Measurements from ENCODE around the gene IRAK2. TPM values are rescaled to one million over a fixed set of nuclear protein-coding genes. Genes with fewer than 3 reads are reported as not detected.

IRAK2 gene
- polyA plus RNA-seq, 3 donors: 0.78 to 2.0 (median 1.5) TPM

DNA sequence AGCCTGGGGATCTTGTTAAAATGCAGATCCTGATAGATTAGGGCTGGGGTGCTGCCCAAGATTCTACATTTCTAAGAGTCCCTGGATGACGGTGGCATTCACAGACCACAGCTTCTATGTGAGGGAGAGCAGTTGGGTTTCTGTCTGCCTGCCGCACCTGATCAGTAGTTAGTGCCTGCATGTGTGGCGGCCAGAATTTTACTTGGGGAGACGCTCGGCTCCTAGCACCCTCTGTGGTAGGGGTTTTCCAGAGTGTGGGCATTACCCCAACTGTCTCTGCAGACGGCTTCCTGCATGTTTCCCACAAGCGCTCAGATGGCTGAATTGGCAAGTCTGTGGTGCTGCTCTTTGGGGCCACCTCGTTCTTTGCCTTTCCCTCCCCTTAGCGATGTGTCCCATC, 119.8 kb downstream of the IRAK2 start:
- H3K27ac ChIP-seq (ENCODE audit: low read depth in 1 of 2, low read length in 2 of 2): no peak overlapping the region
- no peak overlapping the region for H3K4me3 ChIP-seq (replicated peaks in 1 of 3; ENCODE audit: low read depth in 2 of 3, low read length in 3 of 3)
- no peak overlapping the region for H2AFZ ChIP-seq (ENCODE audit: insufficient read depth, low read depth, low read length, poor library complexity, severe bottlenecking)
- H4K20me1 ChIP-seq (ENCODE audit: insufficient read depth, low read length): peaks cover 9% of the 10 kb centered on the region
- no peak overlapping the region for H3K4me2 ChIP-seq (replicated peaks; ENCODE audit: extremely low read depth, low read length, poor library complexity, severe bottlenecking)
- intact Hi-C loops (cut with micrococcal nuclease): no loop called here
- peaks cover 82 to 84% of the 10 kb centered on the region in 2 donors for H3K36me3 Mint-ChIP-seq
- H3K4me1 ChIP-seq (ENCODE audit: control insufficient read depth in 1 of 2, insufficient read depth in 2 of 2, low read length in 2 of 2): no peaks in the 10 kb centered on the region
- no peaks in the 10 kb centered on the region for H3K79me2 ChIP-seq (ENCODE audit: insufficient read depth, low read length)
- no peaks in the 10 kb centered on the region for H3K27me3 Mint-ChIP-seq (ENCODE audit: low read depth in 3 of 3)
- H3K4me3 Mint-ChIP-seq: no peak overlapping the region
- H3K9me3 Mint-ChIP-seq: no peaks in the 10 kb centered on the region
- WGBS (ENCODE audit: insufficient coverage): 10% methylated on average over 8 of the region's 9 CpGs
- H3K9me3 ChIP-seq (replicated peaks in 1 of 2; ENCODE audit: control insufficient read depth in 1 of 2, insufficient read depth in 1 of 2, low read length in 2 of 2): no peaks in the 10 kb centered on the region
- H3K36me3 ChIP-seq (replicated peaks in 1 of 2; ENCODE audit: control insufficient read depth in 1 of 2, insufficient read depth in 2 of 2, low read length in 2 of 2): peaks cover 61 to 85% of the 10 kb centered on the region in 2 donors
- no peak overlapping the region for H3K9ac ChIP-seq (ENCODE audit: insufficient read depth, low read length, poor library complexity, severe bottlenecking)
- no peaks in the 10 kb centered on the region for H3K27me3 ChIP-seq (ENCODE audit: control insufficient read depth in 2 of 2, insufficient read depth in 2 of 2, low read length in 2 of 2)
- DNase-seq: peak in 1 of 3 donors; percentile 36
- no peak for TF ChIP-seq CTCF (IDR thresholded peaks at IDR 0.05)
- H3K4me1 Mint-ChIP-seq: peaks cover 3% of the 10 kb centered on the region
- H3K27ac Mint-ChIP-seq: peak overlapping the region in 2 of 7 donors; percentile 36 to 83

GRCh38 chr3:10285272-10286132, 120.8 kb downstream of the IRAK2 start:
- no peak for TF ChIP-seq CTCF (IDR thresholded peaks at IDR 0.05)
- Histone ChIP-seq H3K9ac (ENCODE audit: insufficient read depth, low read length, poor library complexity, severe bottlenecking) (no peak overlapping the region), H3K4me2 (replicated peaks; ENCODE audit: extremely low read depth, low read length, poor library complexity, severe bottlenecking) (no peak overlapping the region), H4K20me1 (ENCODE audit: insufficient read depth, low read length) (peaks cover under 1% of the 10 kb centered on the region), H2AFZ (ENCODE audit: insufficient read depth, low read depth, low read length, poor library complexity, severe bottlenecking) (no peak overlapping the region), H3K79me2 (ENCODE audit: insufficient read depth, low read length) (no peaks in the 10 kb centered on the region), H3K4me1 (ENCODE audit: control insufficient read depth in 1 of 2, insufficient read depth in 2 of 2, low read length in 2 of 2) (no peaks in the 10 kb centered on the region), H3K27me3 (ENCODE audit: control insufficient read depth in 2 of 2, insufficient read depth in 2 of 2, low read length in 2 of 2) (no peaks in the 10 kb centered on the region), H3K9me3 (replicated peaks in 1 of 2; ENCODE audit: control insufficient read depth in 1 of 2, insufficient read depth in 1 of 2, low read length in 2 of 2) (no peaks in the 10 kb centered on the region), H3K27ac (ENCODE audit: low read depth in 1 of 2, low read length in 2 of 2) (peak overlapping the region in 1 of 2 donors; percentile 26), H3K36me3 (replicated peaks in 1 of 2; ENCODE audit: control insufficient read depth in 1 of 2, insufficient read depth in 2 of 2, low read length in 2 of 2) (peaks cover 51 to 84% of the 10 kb centered on the region in 2 donors), H3K4me3 (replicated peaks in 1 of 3; ENCODE audit: low read depth in 2 of 3, low read length in 3 of 3) (no peak overlapping the region)
- peaks cover 5% of the 10 kb centered on the region for H3K4me1 Mint-ChIP-seq
- H3K27me3 Mint-ChIP-seq (ENCODE audit: low read depth in 3 of 3): no peaks in the 10 kb centered on the region
- intact Hi-C loops (cut with micrococcal nuclease): no loop called here
- H3K27ac Mint-ChIP-seq: peak overlapping the region in 4 of 7 donors; percentile 3 to 83 (median 49)
- DNase-seq: no peak
- no peak overlapping the region for H3K4me3 Mint-ChIP-seq
- no peaks in the 10 kb centered on the region for H3K9me3 Mint-ChIP-seq
- WGBS (ENCODE audit: insufficient coverage): 81% methylated on average over 11 of the region's 12 CpGs
- peaks cover 76 to 79% of the 10 kb centered on the region in 2 donors for H3K36me3 Mint-ChIP-seq

All from CD14-positive monocyte (primary cell).